SK-N-SH (cell line): ENCODE measurements around the gene IFNL2. TPM values are rescaled to one million over a fixed set of nuclear protein-coding genes. Genes with fewer than 3 reads are reported as not detected.

ENCODE experiments used
- CTCF ChIA-PET: fragments of 300-600, 350-600 bp; formaldehyde crosslinking; extraction: SDS; loops from one replicate; lab custom pipeline; 2021; lab: Yijun Ruan, JAX
- POLR2A ChIA-PET: fragments of 350-600 bp; sonication (Branson Sonifier 250); formaldehyde crosslinking; extraction: SDS; loops from one replicate; lab custom pipeline; 2020; ENCODE audit warnings: antibody characterized with exemption, inconsistent platforms; lab: Yijun Ruan, JAX
- DNase-seq: peaks from one replicate; pipeline ENCODE4 v3.0.0; 2012
- H2AFZ ChIP-seq: fragments of 200-600 bp; sonication (generic); 2 replicates; pipeline ENCODE4 v1.8.1; 2016; ENCODE audit warnings: antibody characterized with exemption, mild to moderate bottlenecking, low read depth
- H3F3A ChIP-seq: fragments of 200-600 bp; sonication (generic); replicated peaks from 2 replicates; pipeline ENCODE3; 2016; ENCODE audit warnings: antibody characterized with exemption, mild to moderate bottlenecking; ENCODE audit not compliant: insufficient read depth
- H3K27ac ChIP-seq, 2 experiments: fragments of 200-500 bp in 1 of 2; fragments of 200-600 bp in 1 of 2; sonication (Bioruptor generic) in 1 of 2; sonication (generic), shearing (Covaris generic) in 1 of 2; 2 replicates each; pipeline versions ENCODE4 v1.5.1 to v1.6.1; 2014 to 2016; ENCODE audit warnings: low read depth in 2 of 2, inconsistent platforms in 1 of 2, low read length in 1 of 2, mild to moderate bottlenecking in 1 of 2, mixed read lengths in 1 of 2
- H3K27me3 ChIP-seq: fragments of 200-600 bp; sonication (generic), shearing (Covaris generic); 2 replicates; pipeline ENCODE4 v1.6.1; 2016; ENCODE audit warnings: mixed run types; ENCODE audit not compliant: insufficient read depth
- H3K36me3 ChIP-seq, 2 experiments: fragments of 200-500 bp in 1 of 2; fragments of 200-600 bp in 1 of 2; sonication (Bioruptor generic) in 1 of 2; sonication (generic) in 1 of 2; replicated peaks in 1 of 2; 2 replicates each; pipeline versions ENCODE3 to v1.5.1; 2014 to 2016; ENCODE audit warnings: low read length in 1 of 2, mild to moderate bottlenecking in 1 of 2; ENCODE audit not compliant: insufficient read depth in 2 of 2, control insufficient read depth in 1 of 2
- H3K4me1 ChIP-seq, 2 experiments: fragments of 200-500 bp in 1 of 2; fragments of 200-600 bp in 1 of 2; sonication (Bioruptor generic) in 1 of 2; sonication (generic), shearing (Covaris generic) in 1 of 2; 2 replicates each; pipeline versions ENCODE4 v1.5.1 to v1.6.1; 2014 to 2016; ENCODE audit warnings: low read depth in 1 of 2, low read length in 1 of 2, mixed run types in 1 of 2; ENCODE audit not compliant: insufficient read depth in 2 of 2, control insufficient read depth in 1 of 2
- H3K4me2 ChIP-seq: fragments of 200-600 bp; sonication (generic), shearing (Covaris generic); 2 replicates; pipeline ENCODE4 v1.6.1; 2017; ENCODE audit warnings: mixed run types
- H3K4me3 ChIP-seq, 2 experiments: fragments of 200-500 bp in 1 of 2; fragments of 200-600 bp in 1 of 2; sonication (Bioruptor generic) in 1 of 2; sonication (generic), shearing (Covaris generic) in 1 of 2; 2 replicates each; pipeline versions ENCODE4 v1.5.1 to v1.8.1; 2014 to 2016; ENCODE audit warnings: low read depth in 2 of 2, inconsistent platforms in 1 of 2, low read length in 1 of 2, mild to moderate bottlenecking in 1 of 2, mixed read lengths in 1 of 2, moderate library complexity in 1 of 2
- H3K79me2 ChIP-seq: fragments of 200-600 bp; sonication (generic); 2 replicates; pipeline ENCODE4 v1.8.1; 2017; ENCODE audit warnings: mild to moderate bottlenecking; ENCODE audit not compliant: insufficient read depth
- H3K9ac ChIP-seq: fragments of 200-600 bp; sonication (generic); 2 replicates; pipeline ENCODE4 v1.6.1; 2017; ENCODE audit warnings: mixed run types
- H3K9me2 ChIP-seq: fragments of 200-600 bp; sonication (generic); 2 replicates; pipeline ENCODE4 v1.6.1; 2017; ENCODE audit warnings: mixed run types
- H3K9me3 ChIP-seq: fragments of 200-600 bp; sonication (generic); 2 replicates; pipeline ENCODE4 v1.6.1; 2017; ENCODE audit warnings: mixed run types, mild to moderate bottlenecking, moderate library complexity
- H4K20me1 ChIP-seq: fragments of 200-600 bp; sonication (generic); 2 replicates; pipeline ENCODE4 v1.6.1; 2017; ENCODE audit warnings: mild to moderate bottlenecking, mixed run types; ENCODE audit not compliant: insufficient read depth
- CHD2 ChIP-seq: fragments of 150-350 bp; IDR thresholded peaks from 2 replicates; pipeline ENCODE4 v1.6.1; 2018; ENCODE audit warnings: low read length; ENCODE audit not compliant: partially characterized antibody
- EP300 ChIP-seq, 2 experiments: IDR thresholded peaks; 2 replicates each; pipeline versions ENCODE4 v1.4.0 to v1.6.1; 2012; ENCODE audit warnings: borderline replicate concordance in 1 of 2, low read depth in 1 of 2, low read length in 1 of 2
- EZH2phosphoT487 ChIP-seq: fragments of 200-600 bp; sonication (generic); IDR thresholded peaks from 2 replicates; pipeline ENCODE4 v1.6.1; 2017; ENCODE audit warnings: low read depth, mixed run types, mild to moderate bottlenecking, antibody characterized with exemption, moderate library complexity, borderline replicate concordance
- FOXJ3 ChIP-seq: sonication (generic); formaldehyde crosslinking; IDR thresholded peaks from 2 replicates; pipeline ENCODE4 v1.5.1; 2020; ENCODE audit warnings: mild to moderate bottlenecking, missing genetic modification reagents
- FOXM1 ChIP-seq: IDR thresholded peaks from 2 replicates; pipeline ENCODE4 v1.4.0; 2012; ENCODE audit warnings: low read depth, mild to moderate bottlenecking
- GABPA ChIP-seq: IDR thresholded peaks from 2 replicates; pipeline ENCODE4 v1.4.0; 2012; ENCODE audit warnings: low read depth, mild to moderate bottlenecking
- GATA2 ChIP-seq: sonication (generic); formaldehyde crosslinking; IDR thresholded peaks from 2 replicates; pipeline ENCODE4 v1.5.0; 2020; ENCODE audit warnings: mild to moderate bottlenecking, missing genetic modification reagents
- JUND ChIP-seq: IDR thresholded peaks from 2 replicates; pipeline ENCODE4 v1.4.0; 2012
- MEF2A ChIP-seq: IDR thresholded peaks from 2 replicates; pipeline ENCODE4 v1.4.0; 2012; ENCODE audit warnings: low read depth, borderline replicate concordance
- NRF1 ChIP-seq: IDR thresholded peaks from 2 replicates; pipeline ENCODE4 v1.6.1; 2012; ENCODE audit warnings: low read depth, mild to moderate bottlenecking, low read length
- SIN3A ChIP-seq: IDR thresholded peaks from 2 replicates; pipeline ENCODE4 v1.6.1; 2012; ENCODE audit warnings: low read depth, mild to moderate bottlenecking, low read length, moderate library complexity, borderline replicate concordance
- SMC3 ChIP-seq: IDR thresholded peaks from 2 replicates; pipeline ENCODE4 v1.6.1; 2012; ENCODE audit warnings: low read depth, low read length, improper control_type of control experiment
- TAF1 ChIP-seq: IDR thresholded peaks from 2 replicates; pipeline ENCODE4 v1.6.1; 2012; ENCODE audit warnings: low read depth, mild to moderate bottlenecking, low read length, moderate library complexity, borderline replicate concordance
- WGBS: methylation state at CpG from one replicate; pipeline ENCODE4 v1.1.6; 2017; ENCODE audit warnings: low lambda C conversion rate; 5-methylcytosine and 5-hydroxymethylcytosine counted together
- polyA plus RNA-seq, 3 experiments: library from polyadenylated mRNA; depleted of rRNA; stranded (reverse); fragments of >200 nt; gene quantifications; 2 replicates each; pipeline ENCODE4 v1.2.3, GENCODE V29; 2012
- TF ChIP-seq, protein P1 (sequence below): IDR thresholded peaks from 2 replicates; pipeline ENCODE4 v1.6.1; 2012; ENCODE audit warnings: mild to moderate bottlenecking, low read depth, low read length, moderate library complexity
- TF ChIP-seq, protein P2 (sequence below): fragments of 150-350 bp; IDR thresholded peaks from 2 replicates; pipeline ENCODE4 v1.6.1; 2016; ENCODE audit warnings: mild to moderate bottlenecking, low read depth, low read length
- TF ChIP-seq, protein P3 (sequence below): IDR thresholded peaks from 2 replicates; pipeline ENCODE4 v1.4.0; 2012; ENCODE audit warnings: low read depth, borderline replicate concordance
- TF ChIP-seq, protein P4 (sequence below): fragments of 200-600 bp; sonication (generic); IDR thresholded peaks from 2 replicates; pipeline ENCODE4 v1.6.1; 2017; ENCODE audit warnings: antibody characterized with exemption, mild to moderate bottlenecking, moderate library complexity

Gene IFNL2
- polyA plus RNA-seq, 1 of the 3 experiments (the other 2 are of a cell fraction): not detected

DNA sequence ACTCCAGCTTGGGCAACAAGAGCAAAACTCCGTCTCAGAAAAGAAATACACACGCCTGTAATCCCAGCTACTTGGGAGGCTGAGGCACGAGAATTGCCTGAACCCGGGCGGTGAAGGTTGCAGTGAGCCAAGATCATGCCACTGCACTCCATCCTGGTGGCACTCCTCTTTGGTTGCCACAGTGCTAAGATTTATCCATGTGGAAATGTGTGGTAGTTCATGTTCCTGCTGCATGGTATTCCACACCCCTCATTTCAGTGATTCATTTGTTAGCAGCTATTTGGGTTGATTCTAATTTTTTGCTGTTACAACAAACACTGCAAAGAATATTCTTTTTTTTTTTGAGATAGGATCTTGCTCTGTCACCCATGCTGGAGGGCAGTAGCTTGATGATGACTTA lies 35.5 kb upstream of the IFNL2 start:
- Histone ChIP-seq H3F3A (no peaks in the 10 kb centered on the region), H3K27ac (no peak overlapping the region), H3K27me3 (no peaks in the 10 kb centered on the region), H3K79me2 (no peaks in the 10 kb centered on the region), H2AFZ (no peak overlapping the region), H3K9me3 (no peaks in the 10 kb centered on the region), H3K4me2 (no peak overlapping the region), H3K4me1 (no peaks in the 10 kb centered on the region), H3K36me3 (no peaks in the 10 kb centered on the region), H3K9ac (no peak overlapping the region), H3K9me2 (no peaks in the 10 kb centered on the region), H4K20me1 (no peaks in the 10 kb centered on the region), H3K4me3 (no peak overlapping the region)
- no peak for TF ChIP-seq EP300 (IDR thresholded peaks at IDR 0.05; ENCODE audit: borderline replicate concordance in 1 of 2, low read depth in 1 of 2, low read length in 1 of 2)
- TF ChIP-seq SIN3A: no peak
- TF ChIP-seq, protein P1, sequence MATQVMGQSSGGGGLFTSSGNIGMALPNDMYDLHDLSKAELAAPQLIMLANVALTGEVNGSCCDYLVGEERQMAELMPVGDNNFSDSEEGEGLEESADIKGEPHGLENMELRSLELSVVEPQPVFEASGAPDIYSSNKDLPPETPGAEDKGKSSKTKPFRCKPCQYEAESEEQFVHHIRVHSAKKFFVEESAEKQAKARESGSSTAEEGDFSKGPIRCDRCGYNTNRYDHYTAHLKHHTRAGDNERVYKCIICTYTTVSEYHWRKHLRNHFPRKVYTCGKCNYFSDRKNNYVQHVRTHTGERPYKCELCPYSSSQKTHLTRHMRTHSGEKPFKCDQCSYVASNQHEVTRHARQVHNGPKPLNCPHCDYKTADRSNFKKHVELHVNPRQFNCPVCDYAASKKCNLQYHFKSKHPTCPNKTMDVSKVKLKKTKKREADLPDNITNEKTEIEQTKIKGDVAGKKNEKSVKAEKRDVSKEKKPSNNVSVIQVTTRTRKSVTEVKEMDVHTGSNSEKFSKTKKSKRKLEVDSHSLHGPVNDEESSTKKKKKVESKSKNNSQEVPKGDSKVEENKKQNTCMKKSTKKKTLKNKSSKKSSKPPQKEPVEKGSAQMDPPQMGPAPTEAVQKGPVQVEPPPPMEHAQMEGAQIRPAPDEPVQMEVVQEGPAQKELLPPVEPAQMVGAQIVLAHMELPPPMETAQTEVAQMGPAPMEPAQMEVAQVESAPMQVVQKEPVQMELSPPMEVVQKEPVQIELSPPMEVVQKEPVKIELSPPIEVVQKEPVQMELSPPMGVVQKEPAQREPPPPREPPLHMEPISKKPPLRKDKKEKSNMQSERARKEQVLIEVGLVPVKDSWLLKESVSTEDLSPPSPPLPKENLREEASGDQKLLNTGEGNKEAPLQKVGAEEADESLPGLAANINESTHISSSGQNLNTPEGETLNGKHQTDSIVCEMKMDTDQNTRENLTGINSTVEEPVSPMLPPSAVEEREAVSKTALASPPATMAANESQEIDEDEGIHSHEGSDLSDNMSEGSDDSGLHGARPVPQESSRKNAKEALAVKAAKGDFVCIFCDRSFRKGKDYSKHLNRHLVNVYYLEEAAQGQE: no peak
- no peak for TF ChIP-seq JUND
- TF ChIP-seq, protein P2, sequence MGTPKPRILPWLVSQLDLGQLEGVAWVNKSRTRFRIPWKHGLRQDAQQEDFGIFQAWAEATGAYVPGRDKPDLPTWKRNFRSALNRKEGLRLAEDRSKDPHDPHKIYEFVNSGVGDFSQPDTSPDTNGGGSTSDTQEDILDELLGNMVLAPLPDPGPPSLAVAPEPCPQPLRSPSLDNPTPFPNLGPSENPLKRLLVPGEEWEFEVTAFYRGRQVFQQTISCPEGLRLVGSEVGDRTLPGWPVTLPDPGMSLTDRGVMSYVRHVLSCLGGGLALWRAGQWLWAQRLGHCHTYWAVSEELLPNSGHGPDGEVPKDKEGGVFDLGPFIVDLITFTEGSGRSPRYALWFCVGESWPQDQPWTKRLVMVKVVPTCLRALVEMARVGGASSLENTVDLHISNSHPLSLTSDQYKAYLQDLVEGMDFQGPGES: no peak
- TF ChIP-seq TAF1: no peak
- no peak for TF ChIP-seq SMC3
- no peak for TF ChIP-seq MEF2A
- no peak for TF ChIP-seq NRF1
- no peak for TF ChIP-seq GABPA
- TF ChIP-seq CHD2: no peak
- no peak for TF ChIP-seq FOXM1
- ChIA-PET POLR2A (no interaction called here), CTCF (no interaction called here)
- 41% methylated on average over 5 of the region's 5 CpGs for WGBS
- no peak for DNase-seq

DNA sequence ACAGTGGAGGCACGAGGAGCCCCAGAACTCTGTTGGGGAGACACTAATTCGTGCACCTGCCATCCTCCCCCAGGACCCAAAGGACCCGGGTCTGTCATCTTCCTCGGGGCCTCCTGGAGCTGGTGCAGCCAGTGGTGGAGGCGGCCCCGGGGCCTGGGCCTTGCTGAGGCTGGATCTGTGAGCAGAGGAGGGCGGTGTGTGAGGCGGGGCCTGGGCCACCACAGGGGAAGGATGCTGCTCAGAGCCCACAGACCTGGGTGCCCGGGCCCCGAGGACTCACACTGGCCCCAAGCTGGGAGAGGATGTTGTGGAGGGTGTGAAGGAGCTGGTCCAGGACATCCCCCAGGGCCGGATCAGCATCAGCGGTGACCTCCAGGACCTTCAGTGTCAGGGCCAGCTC lies 31.7 kb upstream of the IFNL2 start:
- POLR2A ChIA-PET: no interaction called here
- H3K4me3 ChIP-seq: no peak overlapping the region
- TF ChIP-seq GATA2 (CRISPR knock-in tag): no peak
- TF ChIP-seq, protein P3, sequence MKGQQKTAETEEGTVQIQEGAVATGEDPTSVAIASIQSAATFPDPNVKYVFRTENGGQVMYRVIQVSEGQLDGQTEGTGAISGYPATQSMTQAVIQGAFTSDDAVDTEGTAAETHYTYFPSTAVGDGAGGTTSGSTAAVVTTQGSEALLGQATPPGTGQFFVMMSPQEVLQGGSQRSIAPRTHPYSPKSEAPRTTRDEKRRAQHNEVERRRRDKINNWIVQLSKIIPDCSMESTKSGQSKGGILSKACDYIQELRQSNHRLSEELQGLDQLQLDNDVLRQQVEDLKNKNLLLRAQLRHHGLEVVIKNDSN: no peak
- TF ChIP-seq TAF1: no peak
- TF ChIP-seq FOXJ3 (CRISPR knock-in tag): no peak
- TF ChIP-seq, protein P4, sequence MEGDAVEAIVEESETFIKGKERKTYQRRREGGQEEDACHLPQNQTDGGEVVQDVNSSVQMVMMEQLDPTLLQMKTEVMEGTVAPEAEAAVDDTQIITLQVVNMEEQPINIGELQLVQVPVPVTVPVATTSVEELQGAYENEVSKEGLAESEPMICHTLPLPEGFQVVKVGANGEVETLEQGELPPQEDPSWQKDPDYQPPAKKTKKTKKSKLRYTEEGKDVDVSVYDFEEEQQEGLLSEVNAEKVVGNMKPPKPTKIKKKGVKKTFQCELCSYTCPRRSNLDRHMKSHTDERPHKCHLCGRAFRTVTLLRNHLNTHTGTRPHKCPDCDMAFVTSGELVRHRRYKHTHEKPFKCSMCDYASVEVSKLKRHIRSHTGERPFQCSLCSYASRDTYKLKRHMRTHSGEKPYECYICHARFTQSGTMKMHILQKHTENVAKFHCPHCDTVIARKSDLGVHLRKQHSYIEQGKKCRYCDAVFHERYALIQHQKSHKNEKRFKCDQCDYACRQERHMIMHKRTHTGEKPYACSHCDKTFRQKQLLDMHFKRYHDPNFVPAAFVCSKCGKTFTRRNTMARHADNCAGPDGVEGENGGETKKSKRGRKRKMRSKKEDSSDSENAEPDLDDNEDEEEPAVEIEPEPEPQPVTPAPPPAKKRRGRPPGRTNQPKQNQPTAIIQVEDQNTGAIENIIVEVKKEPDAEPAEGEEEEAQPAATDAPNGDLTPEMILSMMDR: no peak
- TF ChIP-seq EZH2phosphoT487: no peak
- TF ChIP-seq, all 33 proteins: peak for 0
- no peaks in the 10 kb centered on the region for H3F3A ChIP-seq
- H3K4me2 ChIP-seq: no peak overlapping the region
- H3K27ac ChIP-seq: no peak overlapping the region
- H3K36me3 ChIP-seq: no peaks in the 10 kb centered on the region
- H3K9ac ChIP-seq: no peak overlapping the region
- H3K79me2 ChIP-seq: no peaks in the 10 kb centered on the region
- no peaks in the 10 kb centered on the region for H3K9me3 ChIP-seq
- H4K20me1 ChIP-seq: no peaks in the 10 kb centered on the region
- H3K4me1 ChIP-seq: no peaks in the 10 kb centered on the region
- no peak for DNase-seq
- no peaks in the 10 kb centered on the region for H3K9me2 ChIP-seq
- no peak overlapping the region for H2AFZ ChIP-seq
- CTCF ChIA-PET: no interaction called here
- H3K27me3 ChIP-seq: no peaks in the 10 kb centered on the region; the same call in 1 of the 2 replicates
- WGBS: 48% methylated on average over 11 of the region's 12 CpGs
